Measurements from ENCODE around the gene ZNF705A.

DNA sequence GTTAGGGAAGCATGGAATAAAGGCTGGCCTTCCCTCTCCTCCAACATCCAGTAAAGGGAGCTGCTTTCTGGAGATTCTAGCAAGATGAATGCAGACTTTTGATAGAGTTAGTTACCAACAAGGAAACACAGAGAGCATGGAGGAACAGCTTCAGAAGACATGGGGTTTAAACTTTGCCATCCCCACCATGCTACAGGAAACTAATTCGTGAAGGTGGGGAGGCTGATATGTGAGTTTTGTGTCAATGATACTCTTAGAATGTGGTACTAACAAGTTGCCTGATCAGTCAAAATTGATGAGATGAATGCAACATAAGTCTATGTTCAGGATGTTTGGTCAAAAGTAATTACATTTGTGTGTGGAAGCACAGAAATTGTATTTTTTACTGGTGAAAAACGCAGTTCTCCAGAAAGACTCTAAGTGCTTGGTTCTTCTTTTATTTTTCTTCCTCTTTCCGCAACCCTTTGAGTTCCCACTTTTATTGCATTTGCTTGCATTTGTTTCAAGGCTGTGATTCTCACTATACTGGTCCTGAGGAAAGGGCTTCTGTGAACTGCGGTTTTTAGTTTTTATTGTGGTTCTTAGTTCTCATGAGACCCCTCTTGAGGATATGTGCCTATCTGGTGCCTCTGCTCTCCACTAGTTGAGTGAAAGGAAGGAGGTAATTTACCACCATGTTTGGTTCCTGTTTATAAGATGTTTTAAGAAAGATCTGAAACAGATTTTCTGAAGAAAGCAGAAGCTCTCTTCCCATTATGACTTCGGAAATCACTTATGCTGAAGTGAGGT, 33.5 kb upstream of the ZNF705A start, which contains the start of gene CLEC4A:
- TF ChIP-seq POLR2A (IDR thresholded peaks at IDR 0.05; ENCODE audit: low read depth, low read length) (no peak), POLR2AphosphoS5 (IDR thresholded peaks at IDR 0.05; ENCODE audit: low read depth, low read length) (no peak)

Data from GM12892 (cell line).